Choroid plexus epithelial cell (primary cell): ENCODE measurements around the gene TMEM175.

Source experiments
- DNase-seq: peaks from one replicate; pipeline ENCODE4 v3.0.0-alpha.2; 2010; ENCODE audit warnings: low read depth
- H3K4me3 ChIP-seq: 2 replicates; pipeline ENCODE4 v1.5.1; 2011; ENCODE audit warnings: low read depth, mild to moderate bottlenecking, control low read depth, low read length, moderate library complexity
- CTCF ChIP-seq: conservative IDR thresholded peaks from 2 replicates; pipeline ENCODE4 v1.5.1; 2011; ENCODE audit warnings: low read depth, mild to moderate bottlenecking, control low read depth, inconsistent platforms, low read length, moderate library complexity

TMEM175 gene

DNA sequence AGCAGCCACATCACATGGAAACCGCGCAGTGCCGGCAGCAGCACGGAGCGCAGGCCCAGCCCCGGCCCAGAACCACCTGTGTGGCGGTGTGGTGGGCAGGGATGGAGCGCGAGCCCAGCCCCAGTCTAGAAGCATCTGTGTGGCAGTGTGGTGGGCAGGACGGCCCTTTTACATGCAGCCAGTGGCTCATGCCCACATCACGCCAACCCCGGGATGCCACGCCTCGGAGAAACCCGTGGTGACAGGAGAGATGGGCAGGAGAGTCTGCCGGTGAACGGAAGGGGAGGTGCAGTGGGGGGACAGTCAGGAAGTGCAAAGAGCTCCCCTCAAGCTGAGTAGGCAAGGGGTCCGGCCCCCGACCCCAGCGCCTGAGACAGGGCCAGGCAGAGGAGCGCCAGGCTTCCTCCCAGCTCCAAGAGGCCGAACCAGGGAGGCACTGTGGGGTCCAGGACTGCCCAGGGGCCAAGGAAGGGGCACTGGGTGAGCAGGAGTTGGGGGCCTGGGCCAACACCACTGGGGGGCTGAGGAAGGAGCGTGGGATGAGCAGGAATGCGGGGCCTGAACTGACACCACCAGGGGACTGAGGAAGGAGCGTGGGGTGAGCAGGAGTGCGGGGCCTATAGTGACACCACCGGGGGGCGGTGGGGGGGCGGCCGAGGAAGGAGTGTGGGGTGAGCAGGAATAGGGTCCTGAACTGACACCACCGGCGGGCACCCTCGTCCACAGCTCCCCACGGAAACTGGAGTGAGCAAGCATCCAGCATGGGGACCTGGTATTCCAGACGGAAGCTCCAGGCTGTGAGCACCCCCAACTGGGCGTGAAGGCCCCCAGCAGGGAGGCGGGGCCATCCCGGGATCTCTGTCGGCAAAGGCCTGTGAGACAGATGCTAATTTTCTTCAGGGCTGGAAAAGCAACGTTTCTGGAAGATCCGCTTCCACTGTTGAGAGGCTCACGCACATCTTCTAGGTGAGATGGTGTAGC is 28.9 kb upstream of the TMEM175 start:
- no peak for DNase-seq
- TF ChIP-seq CTCF = no peak
- no peak overlapping the region for H3K4me3 ChIP-seq

GRCh38 chr4:905485-906338 is 26.5 kb upstream of the TMEM175 start:
- no peak for DNase-seq
- TF ChIP-seq CTCF = no peak
- H3K4me3 ChIP-seq = no peak overlapping the region

DNA sequence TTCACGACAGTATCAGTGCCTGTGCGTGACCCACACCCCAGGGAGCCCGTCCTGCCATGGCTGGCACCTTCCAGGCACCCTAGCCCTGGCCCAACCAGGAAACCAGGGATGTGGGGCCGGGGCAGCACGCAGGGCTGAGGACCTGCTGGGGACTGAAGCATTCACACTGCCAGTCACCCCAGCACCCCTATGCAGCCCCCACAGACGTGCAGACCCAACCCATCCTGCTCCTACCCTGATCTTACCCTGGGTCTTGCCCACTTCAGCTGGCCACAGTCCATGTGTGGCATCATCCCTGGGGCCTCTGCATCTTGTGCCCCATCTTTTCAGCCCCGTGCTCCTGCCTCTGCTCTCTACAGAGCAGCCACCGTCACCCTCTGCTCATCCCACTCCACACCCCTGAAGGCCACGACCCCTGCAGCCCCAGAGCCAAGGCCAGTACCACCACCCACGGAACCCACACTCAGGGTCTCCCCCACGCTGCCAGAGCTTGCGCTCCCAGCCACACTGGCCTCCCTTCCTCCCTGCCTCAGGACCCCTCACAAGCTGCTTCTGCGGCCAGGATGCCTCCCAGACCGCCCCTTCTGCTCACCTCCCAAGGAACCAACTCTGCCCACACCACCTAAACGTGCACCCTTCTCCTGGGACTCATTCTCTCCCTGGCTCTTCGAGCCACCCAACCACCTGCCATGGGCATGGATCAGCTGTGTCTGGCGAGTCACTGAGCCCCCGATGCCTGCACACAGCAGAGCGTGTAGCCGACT is 25.7 kb upstream of the TMEM175 start:
- no peak for DNase-seq

GRCh38 chr4:907103-907400 is 25.2 kb upstream of the TMEM175 start:
- H3K4me3 ChIP-seq = no peak overlapping the region
- no peak for DNase-seq
- TF ChIP-seq CTCF = no peak

More for the DNA sequence above, 25.7 kb upstream of the TMEM175 start:
- no peak overlapping the region for H3K4me3 ChIP-seq
- TF ChIP-seq CTCF = no peak

DNA sequence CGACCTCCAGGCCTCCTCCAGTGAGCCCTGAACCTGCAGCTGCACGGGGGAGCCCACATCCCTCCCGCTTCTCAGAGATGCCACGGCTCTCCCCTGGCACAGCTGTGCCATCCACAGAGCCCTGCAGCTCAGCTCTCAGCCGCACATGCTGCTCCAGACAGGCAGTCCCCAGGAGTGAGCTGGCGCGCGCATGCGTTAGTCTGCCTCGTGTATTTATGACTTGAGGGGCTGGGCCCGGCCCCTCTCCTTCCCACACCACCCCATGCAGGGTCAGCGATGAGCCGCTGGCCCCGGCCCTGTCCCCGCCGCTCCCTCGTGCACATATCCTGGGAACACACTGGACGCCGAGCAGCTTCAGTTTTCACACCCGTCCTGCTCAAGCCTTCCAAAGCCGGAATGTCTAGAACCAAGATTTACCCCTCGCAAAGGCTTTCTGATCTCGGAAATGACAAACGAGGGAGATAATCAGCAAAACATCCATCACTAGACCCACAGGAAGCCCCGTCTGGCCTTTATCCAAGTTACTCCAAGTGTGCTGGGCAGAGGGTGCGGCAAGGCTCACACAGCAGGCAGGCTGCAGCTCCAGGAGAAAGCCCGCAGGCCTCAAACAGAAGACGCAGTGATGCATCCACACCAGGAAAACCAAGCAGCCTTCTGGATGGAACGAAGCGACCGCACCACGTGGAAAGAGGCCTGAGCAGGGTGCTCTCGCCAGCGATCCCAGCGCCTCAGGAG is 24.4 kb upstream of the TMEM175 start:
- DNase-seq = peak; percentile 42
- no peak for TF ChIP-seq CTCF
- H3K4me3 ChIP-seq = no peak overlapping the region

DNA sequence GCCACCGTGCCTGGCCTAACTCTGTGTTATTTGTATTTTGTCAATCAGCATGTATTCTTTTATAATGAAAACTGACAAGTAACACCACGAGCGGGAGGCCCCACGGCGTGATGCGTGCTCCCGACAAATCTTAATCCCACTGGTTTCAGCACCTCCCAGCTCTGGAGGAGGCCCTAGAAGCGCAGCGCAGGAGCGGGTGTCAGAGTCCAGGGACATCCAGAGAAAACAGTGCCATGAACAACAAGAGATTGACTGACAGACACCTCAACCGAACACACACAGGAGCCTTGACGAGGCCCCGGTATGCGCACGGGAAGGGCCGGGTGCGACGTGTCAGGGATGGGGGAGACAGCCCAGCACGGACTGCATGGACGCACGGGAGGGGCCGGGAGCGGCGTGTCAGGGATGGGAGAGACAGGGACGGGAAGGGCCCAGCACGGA is 23.1 kb upstream of the TMEM175 start:
- no peak for TF ChIP-seq CTCF
- no peak overlapping the region for H3K4me3 ChIP-seq
- no peak for DNase-seq
